GM21447 (cell line): ENCODE data around the gene TTC21A.
"Not testable (repeated sequence)": the region's sequence is repeated elsewhere in the genome, so short reads cannot be mapped to it uniquely, and the experiment has no call there.

Experiments
- ATAC-seq: cut with Tn5 transposase; IDR thresholded peaks from one replicate; pipeline ENCODE4 v1.9.1; 2021; ENCODE audit not compliant: unreplicated experiment

The TTC21A gene

GRCh38 chr3:39107388-39108199 is at the start of gene TTC21A, which contains the start of gene GORASP1:
TTC21A (plus strand) TSS chr3:39107680; CDS start chr3:39107838, 158 bp downstream.
GORASP1 (minus strand) TSS chr3:39107627; CDS start chr3:39107541, 86 bp downstream.
- ATAC-seq = peak; percentile 43

- ATAC-seq = not testable (repeated sequence)
Observed at GRCh38 chr3:39061228-39061627, 46.3 kb upstream of the TTC21A start.

- ATAC-seq = no peak
Observed at GRCh38 chr3:39062180-39062579, 45.3 kb upstream of the TTC21A start.

GRCh38 chr3:39063143-39063542 is 44.3 kb upstream of the TTC21A start:
- ATAC-seq = no peak

- ATAC-seq = no peak
Observed at GRCh38 chr3:39064646-39065045, 42.8 kb upstream of the TTC21A start.

- ATAC-seq = peak; percentile 96
Observed at GRCh38 chr3:39065197-39065596, 42.3 kb upstream of the TTC21A start.

GRCh38 chr3:39067286-39067685 is 40.2 kb upstream of the TTC21A start:
- ATAC-seq = no peak

GRCh38 chr3:39068556-39068955 is 38.9 kb upstream of the TTC21A start:
- no peak for ATAC-seq

GRCh38 chr3:39075910-39076309 is 31.6 kb upstream of the TTC21A start:
- peak; percentile 50 for ATAC-seq

GRCh38 chr3:39079530-39079929 is 27.9 kb upstream of the TTC21A start:
- ATAC-seq = no peak

- ATAC-seq = no peak
Observed at GRCh38 chr3:39080026-39080425, 27.5 kb upstream of the TTC21A start.

- no peak for ATAC-seq
Observed at GRCh38 chr3:39082666-39083313, 24.7 kb upstream of the TTC21A start.

- ATAC-seq = no peak
Observed at GRCh38 chr3:39086144-39086543, 21.3 kb upstream of the TTC21A start.

GRCh38 chr3:39088456-39088855 is 19.0 kb upstream of the TTC21A start:
- ATAC-seq = no peak

- no peak for ATAC-seq
Observed at GRCh38 chr3:39088889-39089288, 18.6 kb upstream of the TTC21A start.

- ATAC-seq = no peak
Observed at GRCh38 chr3:39090922-39091321, 16.6 kb upstream of the TTC21A start.

GRCh38 chr3:39094851-39095677 is 12.4 kb upstream of the TTC21A start:
- ATAC-seq = no peak

GRCh38 chr3:39095778-39096177 is 11.7 kb upstream of the TTC21A start:
- ATAC-seq = no peak

GRCh38 chr3:39096775-39097174 is 10.7 kb upstream of the TTC21A start:
- ATAC-seq = no peak

GRCh38 chr3:39097716-39098472 is 9.6 kb upstream of the TTC21A start:
- ATAC-seq = no peak
